ENCODE results near the gene RFX4. TPM values are rescaled to one million over a fixed set of nuclear protein-coding genes. Genes with fewer than 3 reads are reported as not detected.
A peak's percentile ranks its signal among the peaks of the same experiment; 100 is the strongest.

Gene RFX4
- total RNA-seq, 1 experiment from 2014 or later, result not detected

DNA sequence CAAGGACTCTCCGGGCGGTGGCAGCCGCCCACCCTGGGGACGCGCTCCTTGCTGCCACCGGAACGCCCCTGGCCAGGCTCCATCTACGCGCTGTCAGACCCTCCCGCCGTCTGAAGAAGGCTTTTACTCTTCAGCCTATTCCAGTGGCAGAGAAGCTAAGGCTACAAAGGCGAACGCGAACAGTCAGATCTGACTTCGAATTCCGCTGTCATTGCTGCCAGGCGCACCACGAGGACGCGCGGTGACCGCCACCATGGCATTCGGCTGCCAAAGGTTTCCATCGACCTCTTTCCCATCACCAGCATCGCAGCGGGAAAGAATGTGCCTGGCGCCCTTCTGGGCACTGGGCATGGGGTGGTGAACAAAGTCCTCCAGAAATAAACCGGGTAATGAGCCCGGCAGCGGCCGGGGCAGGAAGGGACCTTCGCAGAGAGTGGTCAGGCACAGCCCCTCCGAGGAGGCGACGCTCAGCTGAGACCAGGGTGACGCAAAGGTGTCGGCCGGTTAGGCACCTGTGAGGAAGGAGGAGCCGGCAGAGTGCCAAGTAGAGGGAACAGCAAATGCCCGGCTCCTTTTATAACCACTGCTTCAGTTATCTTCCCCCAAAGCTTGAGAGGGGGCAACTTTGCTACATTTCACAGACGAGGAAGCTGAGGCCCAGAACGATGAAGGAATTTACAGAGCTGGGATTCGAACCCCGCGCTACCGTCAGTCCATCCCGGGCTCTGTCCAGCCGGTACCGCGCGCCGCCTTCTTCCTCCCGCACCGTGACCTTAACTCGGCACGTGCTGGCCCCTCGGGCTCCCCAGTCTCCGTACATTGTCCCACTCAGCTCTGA is 1.9 kb upstream of the RFX4 start:
- Mint-ChIP-seq H3K27me3 (ENCODE audit: unreplicated experiment) (peaks cover 75% of the 10 kb centered on the region), H3K36me3 (ENCODE audit: insufficient read depth, unreplicated experiment) (peaks cover 6% of the 10 kb centered on the region), H3K9me3 (ENCODE audit: low read depth, unreplicated experiment) (no peaks in the 10 kb centered on the region), H3K27ac (ENCODE audit: unreplicated experiment) (no peak overlapping the region), H3K4me1 (ENCODE audit: low read depth, unreplicated experiment) (peaks cover 26% of the 10 kb centered on the region), H3K4me3 (ENCODE audit: low read depth, unreplicated experiment) (peak overlapping the region; percentile 31)
- intact Hi-C loops (cut with micrococcal nuclease; ENCODE audit: unreplicated experiment), result loop anchor here (5.0 kb wide), 2 partner anchors 186 to 261 kb away; no protein-coding TSS in a partner anchor
- no peak for DNase-seq
- TF ChIP-seq, protein P1, sequence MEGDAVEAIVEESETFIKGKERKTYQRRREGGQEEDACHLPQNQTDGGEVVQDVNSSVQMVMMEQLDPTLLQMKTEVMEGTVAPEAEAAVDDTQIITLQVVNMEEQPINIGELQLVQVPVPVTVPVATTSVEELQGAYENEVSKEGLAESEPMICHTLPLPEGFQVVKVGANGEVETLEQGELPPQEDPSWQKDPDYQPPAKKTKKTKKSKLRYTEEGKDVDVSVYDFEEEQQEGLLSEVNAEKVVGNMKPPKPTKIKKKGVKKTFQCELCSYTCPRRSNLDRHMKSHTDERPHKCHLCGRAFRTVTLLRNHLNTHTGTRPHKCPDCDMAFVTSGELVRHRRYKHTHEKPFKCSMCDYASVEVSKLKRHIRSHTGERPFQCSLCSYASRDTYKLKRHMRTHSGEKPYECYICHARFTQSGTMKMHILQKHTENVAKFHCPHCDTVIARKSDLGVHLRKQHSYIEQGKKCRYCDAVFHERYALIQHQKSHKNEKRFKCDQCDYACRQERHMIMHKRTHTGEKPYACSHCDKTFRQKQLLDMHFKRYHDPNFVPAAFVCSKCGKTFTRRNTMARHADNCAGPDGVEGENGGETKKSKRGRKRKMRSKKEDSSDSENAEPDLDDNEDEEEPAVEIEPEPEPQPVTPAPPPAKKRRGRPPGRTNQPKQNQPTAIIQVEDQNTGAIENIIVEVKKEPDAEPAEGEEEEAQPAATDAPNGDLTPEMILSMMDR (IDR thresholded peaks at IDR 0.05; ENCODE audit: unreplicated experiment), result no peak
- no TSS peak for BruUV-seq (replicated peaks)
- CTCF ChIA-PET, result no interaction called here

DNA sequence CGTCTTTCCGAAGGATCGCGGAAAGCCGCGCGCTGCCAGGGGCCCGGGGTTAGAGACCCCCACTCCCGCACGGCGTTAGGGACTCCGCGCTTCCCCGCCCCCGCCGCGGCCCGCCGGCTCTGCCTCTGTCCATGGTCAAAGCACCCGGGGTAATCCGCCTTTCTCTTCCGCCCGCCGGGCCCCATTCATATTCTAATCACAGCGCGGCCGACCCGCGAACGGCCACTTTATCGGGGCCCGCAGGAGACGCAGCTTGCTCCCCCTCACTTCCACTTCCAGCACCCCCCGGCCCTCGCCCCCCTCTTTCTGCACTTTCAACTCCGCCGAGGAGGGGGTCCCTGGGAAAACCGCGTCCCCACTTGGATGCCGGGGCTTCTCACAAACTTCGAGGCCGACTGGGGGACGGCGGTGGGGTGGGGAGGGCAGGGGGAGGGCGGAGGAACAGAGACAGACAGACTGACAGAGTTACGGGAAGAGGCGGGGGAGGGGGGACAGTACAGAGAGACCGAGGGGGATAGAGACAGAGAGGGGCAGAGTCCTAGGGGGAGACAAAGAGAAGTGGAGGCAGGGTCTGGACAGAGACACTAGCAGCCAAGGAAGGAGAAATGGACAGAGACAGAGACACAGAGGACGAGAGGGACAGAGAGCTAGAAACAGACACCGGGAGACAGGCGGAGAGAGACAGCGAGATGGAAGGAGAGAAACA is 1.1 kb upstream of the RFX4 start:
- no peak overlapping the region for H3K27ac Mint-ChIP-seq (ENCODE audit: unreplicated experiment)
- DNase-seq, result peak; percentile 43
- BruUV-seq (replicated peaks), result no TSS peak

DNA sequence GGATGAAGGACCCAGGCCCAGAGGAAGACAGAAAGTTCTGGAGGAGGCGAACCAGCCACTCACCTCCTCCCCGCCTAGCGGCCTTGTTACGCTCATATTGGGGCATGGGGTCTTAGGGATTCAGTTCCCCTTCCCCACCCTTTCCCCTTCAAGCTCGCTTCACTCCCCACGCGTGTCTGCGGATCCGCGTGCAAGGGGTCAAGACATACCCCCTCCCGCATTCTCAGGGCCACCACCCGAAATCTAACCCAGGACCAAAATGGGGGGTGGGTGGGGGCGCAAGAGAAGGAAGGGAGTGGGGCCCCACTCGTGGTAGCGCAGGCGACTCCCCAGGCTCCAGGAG is 584 bp upstream of the RFX4 start:
- H3K9me3 Mint-ChIP-seq (ENCODE audit: low read depth, unreplicated experiment), result no peaks in the 10 kb centered on the region
- intact Hi-C loops (cut with micrococcal nuclease; ENCODE audit: unreplicated experiment), result loop anchor here (5.0 kb wide), 2 partner anchors 185 to 260 kb away; no protein-coding TSS in a partner anchor
- H3K27me3 Mint-ChIP-seq (ENCODE audit: unreplicated experiment), result peaks cover 88% of the 10 kb centered on the region
- CTCF ChIA-PET, result interaction anchor here (0.7 kb wide), 1 partner anchor 154 kb away, joined by 7 read pairs; no protein-coding TSS in a partner anchor
- no TSS peak for BruUV-seq (replicated peaks)
- no peak overlapping the region for H3K27ac Mint-ChIP-seq (ENCODE audit: unreplicated experiment)
- H3K4me3 Mint-ChIP-seq (ENCODE audit: low read depth, unreplicated experiment), result peak overlapping the region; percentile 31
- TF ChIP-seq, protein P1 (IDR thresholded peaks at IDR 0.05; ENCODE audit: unreplicated experiment), result no peak
- peaks cover 6% of the 10 kb centered on the region for H3K36me3 Mint-ChIP-seq (ENCODE audit: insufficient read depth, unreplicated experiment)
- DNase-seq, result no peak
- H3K4me1 Mint-ChIP-seq (ENCODE audit: low read depth, unreplicated experiment), result peaks cover 26% of the 10 kb centered on the region

More for the DNA sequence above, 1.1 kb upstream of the RFX4 start:
- Mint-ChIP-seq H3K36me3 (ENCODE audit: insufficient read depth, unreplicated experiment) (peaks cover 6% of the 10 kb centered on the region), H3K9me3 (ENCODE audit: low read depth, unreplicated experiment) (no peaks in the 10 kb centered on the region), H3K4me1 (ENCODE audit: low read depth, unreplicated experiment) (peaks cover 26% of the 10 kb centered on the region), H3K4me3 (ENCODE audit: low read depth, unreplicated experiment) (peak overlapping the region; percentile 31), H3K27me3 (ENCODE audit: unreplicated experiment) (peaks cover 83% of the 10 kb centered on the region)
- TF ChIP-seq, protein P1 (IDR thresholded peaks at IDR 0.05; ENCODE audit: unreplicated experiment), result no peak
- CTCF ChIA-PET, result interaction anchor here (0.7 kb wide), 1 partner anchor 154 kb away, joined by 7 read pairs; no protein-coding TSS in a partner anchor
- intact Hi-C loops (cut with micrococcal nuclease; ENCODE audit: unreplicated experiment), result loop anchor here (5.0 kb wide), 2 partner anchors 186 to 261 kb away; no protein-coding TSS in a partner anchor

DNA sequence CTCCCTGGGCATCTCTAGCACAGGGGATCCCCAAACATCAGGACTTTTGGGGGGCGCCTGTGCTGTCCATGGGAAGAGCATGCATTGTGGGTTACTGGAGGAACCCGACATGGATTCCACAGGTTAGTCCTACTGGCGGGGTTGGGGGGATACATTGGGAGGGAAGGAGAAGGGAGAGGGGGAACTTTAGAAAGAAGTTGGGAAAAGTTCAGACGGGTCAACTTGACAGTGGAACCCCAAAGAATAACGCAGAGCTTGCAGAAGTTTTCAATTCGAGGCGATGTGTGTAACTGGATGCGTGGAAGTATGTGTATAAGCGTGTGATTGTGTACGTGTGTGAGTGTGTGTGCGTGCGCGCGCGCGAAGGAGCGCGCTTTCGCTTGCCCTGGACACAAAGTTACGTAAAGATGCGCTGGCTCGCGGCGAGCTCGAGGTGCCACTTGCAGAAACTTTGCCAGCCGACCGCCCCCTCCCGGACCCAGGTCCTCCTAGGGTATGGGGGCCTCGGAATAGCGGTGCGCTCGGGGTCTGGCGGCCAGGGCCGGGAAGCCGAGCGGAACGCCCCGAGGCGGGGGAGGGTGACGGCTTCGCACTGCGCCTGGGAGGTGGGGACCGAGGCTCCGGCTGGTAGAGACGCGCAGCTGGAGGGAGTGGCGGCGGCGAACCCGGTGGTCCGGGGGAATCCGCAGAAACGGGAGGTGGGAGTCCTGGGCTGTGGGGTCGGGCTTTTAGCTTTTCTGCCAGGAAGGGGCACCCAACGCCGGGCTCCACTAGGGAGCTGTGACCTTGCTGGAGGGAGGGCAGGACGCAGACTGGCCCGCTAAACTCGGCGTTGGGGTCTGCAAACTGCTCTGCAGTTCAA is 669 bp downstream of the RFX4 start:
- intact Hi-C loops (cut with micrococcal nuclease; ENCODE audit: unreplicated experiment), result loop anchor here (5.0 kb wide), 2 partner anchors 184 to 259 kb away; no protein-coding TSS in a partner anchor
- no TSS peak for BruUV-seq (replicated peaks)
- TF ChIP-seq, protein P1 (IDR thresholded peaks at IDR 0.05; ENCODE audit: unreplicated experiment), result no peak
- H3K36me3 Mint-ChIP-seq (ENCODE audit: insufficient read depth, unreplicated experiment), result peaks cover 6% of the 10 kb centered on the region
- H3K9me3 Mint-ChIP-seq (ENCODE audit: low read depth, unreplicated experiment), result no peaks in the 10 kb centered on the region
- peaks cover 100% of the 10 kb centered on the region for H3K27me3 Mint-ChIP-seq (ENCODE audit: unreplicated experiment)
- peaks cover 26% of the 10 kb centered on the region for H3K4me1 Mint-ChIP-seq (ENCODE audit: low read depth, unreplicated experiment)
- H3K4me3 Mint-ChIP-seq (ENCODE audit: low read depth, unreplicated experiment), result peak overlapping the region; percentile 72
- DNase-seq, result peak; percentile 43
- H3K27ac Mint-ChIP-seq (ENCODE audit: unreplicated experiment), result no peak overlapping the region
- CTCF ChIA-PET, result interaction anchor here (0.7 to 0.8 kb wide), 2 partner anchors 159 to 291 kb away, joined by 3 read pairs; no protein-coding TSS in a partner anchor

All from Calu3 (cell line).